ENCODE results near the gene YEATS2. TPM values are rescaled to one million over a fixed set of nuclear protein-coding genes. Genes with fewer than 3 reads are reported as not detected.
"Not testable (repeated sequence)": the region's sequence is repeated elsewhere in the genome, so short reads cannot be mapped to it uniquely, and the experiment has no call there.

YEATS2 gene
- total RNA-seq, 3 donors from 2014 or later (not counting 1 experiment from before 2014, with no cell fraction given), result 23.1 to 25.8 (median 25.2) TPM

DNA sequence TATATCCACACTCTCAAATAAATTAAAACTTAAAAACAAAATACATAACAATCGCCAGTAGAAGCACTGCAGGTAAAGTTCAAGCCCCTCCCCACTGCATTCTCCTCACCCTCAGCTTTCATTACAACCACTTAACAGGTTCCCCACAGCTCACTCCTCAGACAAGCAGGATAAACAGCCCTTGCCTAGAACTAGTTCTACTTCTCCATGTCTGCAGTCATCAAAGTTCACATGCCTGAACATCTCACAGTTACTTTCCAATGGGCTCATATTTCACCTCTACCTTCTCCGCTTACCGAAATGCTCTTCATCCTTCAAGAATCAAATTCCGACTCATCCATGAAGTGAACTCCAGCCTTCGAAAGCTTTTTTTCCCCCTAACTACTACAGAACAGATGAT is 4.1 kb downstream of the YEATS2 start:
- DNase-seq (no peak), ATAC-seq (no peak)
- Mint-ChIP-seq H3K27ac (no peak overlapping the region), H3K4me3 (no peak overlapping the region), H3K9me3 (no peaks in the 10 kb centered on the region), H3K27me3 (ENCODE audit: low read depth in 2 of 2) (no peaks in the 10 kb centered on the region), H3K4me1 (peaks cover 40 to 41% of the 10 kb centered on the region in 2 donors), H3K36me3 (no peaks in the 10 kb centered on the region)
- TF ChIP-seq, protein P1, sequence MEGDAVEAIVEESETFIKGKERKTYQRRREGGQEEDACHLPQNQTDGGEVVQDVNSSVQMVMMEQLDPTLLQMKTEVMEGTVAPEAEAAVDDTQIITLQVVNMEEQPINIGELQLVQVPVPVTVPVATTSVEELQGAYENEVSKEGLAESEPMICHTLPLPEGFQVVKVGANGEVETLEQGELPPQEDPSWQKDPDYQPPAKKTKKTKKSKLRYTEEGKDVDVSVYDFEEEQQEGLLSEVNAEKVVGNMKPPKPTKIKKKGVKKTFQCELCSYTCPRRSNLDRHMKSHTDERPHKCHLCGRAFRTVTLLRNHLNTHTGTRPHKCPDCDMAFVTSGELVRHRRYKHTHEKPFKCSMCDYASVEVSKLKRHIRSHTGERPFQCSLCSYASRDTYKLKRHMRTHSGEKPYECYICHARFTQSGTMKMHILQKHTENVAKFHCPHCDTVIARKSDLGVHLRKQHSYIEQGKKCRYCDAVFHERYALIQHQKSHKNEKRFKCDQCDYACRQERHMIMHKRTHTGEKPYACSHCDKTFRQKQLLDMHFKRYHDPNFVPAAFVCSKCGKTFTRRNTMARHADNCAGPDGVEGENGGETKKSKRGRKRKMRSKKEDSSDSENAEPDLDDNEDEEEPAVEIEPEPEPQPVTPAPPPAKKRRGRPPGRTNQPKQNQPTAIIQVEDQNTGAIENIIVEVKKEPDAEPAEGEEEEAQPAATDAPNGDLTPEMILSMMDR (IDR thresholded peaks at IDR 0.05), result no peak
- WGBS (ENCODE audit: insufficient coverage), result 97% methylated on average over 5 of the region's 5 CpGs
- Histone ChIP-seq H3K4me1 (ENCODE audit: control insufficient read depth, insufficient read depth, low read length) (peaks cover 9% of the 10 kb centered on the region), H3K4me3 (ENCODE audit: low read length) (no peak overlapping the region), H3K27ac (ENCODE audit: low read length) (no peak overlapping the region), H3K36me3 (ENCODE audit: control insufficient read depth, insufficient read depth, low read length) (peaks cover 2% of the 10 kb centered on the region), H3K27me3 (ENCODE audit: control insufficient read depth, insufficient read depth, low read length) (no peaks in the 10 kb centered on the region), H3K9me3 (ENCODE audit: control insufficient read depth, insufficient read depth, low read length) (no peaks in the 10 kb centered on the region)
- intact Hi-C loops (cut with micrococcal nuclease), result no loop called here

DNA sequence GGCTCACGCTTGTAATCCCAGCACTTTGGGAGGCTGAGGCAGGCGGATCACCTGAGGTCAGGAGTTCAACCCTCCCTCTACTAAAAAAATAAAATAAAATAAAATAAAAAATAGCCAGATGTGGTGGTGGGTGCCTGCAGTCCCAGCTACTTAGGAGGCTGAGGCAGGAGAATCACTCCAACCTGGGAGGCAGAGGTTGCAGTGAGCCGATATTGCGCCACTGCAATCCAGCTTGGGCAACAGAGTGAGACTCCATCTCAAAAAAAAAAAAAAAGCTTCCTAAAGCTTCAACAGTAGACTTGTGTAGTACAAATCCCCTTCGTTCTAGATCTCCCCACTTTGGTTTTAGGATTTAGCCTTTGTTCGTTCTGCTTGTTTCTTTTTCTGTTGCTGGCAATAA is 6.3 kb downstream of the YEATS2 start:
- H3K36me3 ChIP-seq (ENCODE audit: control insufficient read depth, insufficient read depth, low read length); DNase-seq; H3K27me3 Mint-ChIP-seq (ENCODE audit: low read depth in 2 of 2); H3K4me1 ChIP-seq (ENCODE audit: control insufficient read depth, insufficient read depth, low read length); H3K36me3 Mint-ChIP-seq; ATAC-seq; H3K27ac ChIP-seq (ENCODE audit: low read length); H3K9me3 ChIP-seq (ENCODE audit: control insufficient read depth, insufficient read depth, low read length); H3K9me3 Mint-ChIP-seq; H3K4me3 Mint-ChIP-seq; H3K27ac Mint-ChIP-seq; intact Hi-C loops (cut with micrococcal nuclease); H3K27me3 ChIP-seq (ENCODE audit: control insufficient read depth, insufficient read depth, low read length); H3K4me3 ChIP-seq (ENCODE audit: low read length): not testable (repeated sequence)
- H3K4me1 Mint-ChIP-seq, result peaks cover 27 to 29% of the 10 kb centered on the region in 2 donors
- 89% methylated on average over 5 of the region's 6 CpGs for WGBS (ENCODE audit: insufficient coverage)

DNA sequence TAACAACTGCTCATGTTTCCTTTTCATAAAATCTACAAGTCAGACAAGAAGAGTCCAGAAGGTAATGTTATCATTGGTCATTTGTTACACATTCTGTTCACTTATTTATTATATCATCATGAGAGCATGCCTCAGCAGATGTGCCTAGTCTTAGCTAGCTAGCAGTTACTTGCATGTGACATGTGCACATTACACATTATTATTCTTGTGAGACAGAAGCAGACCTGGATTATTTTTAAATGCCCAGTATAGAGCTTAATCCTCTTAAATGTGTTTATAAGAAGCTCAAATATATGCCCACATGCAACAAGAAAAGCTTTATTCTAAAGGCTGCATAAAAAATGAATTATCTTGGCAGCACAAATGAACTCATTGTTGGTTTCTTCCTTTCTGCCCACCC is 12.6 kb downstream of the YEATS2 start:
- Histone ChIP-seq H3K9me3 (ENCODE audit: control insufficient read depth, insufficient read depth, low read length) (no peaks in the 10 kb centered on the region), H3K27ac (ENCODE audit: low read length) (no peak overlapping the region), H3K4me3 (ENCODE audit: low read length) (no peak overlapping the region), H3K4me1 (ENCODE audit: control insufficient read depth, insufficient read depth, low read length) (no peaks in the 10 kb centered on the region), H3K36me3 (ENCODE audit: control insufficient read depth, insufficient read depth, low read length) (peaks cover 2% of the 10 kb centered on the region), H3K27me3 (ENCODE audit: control insufficient read depth, insufficient read depth, low read length) (no peaks in the 10 kb centered on the region)
- intact Hi-C loops (cut with micrococcal nuclease), result no loop called here
- DNase-seq, result no peak
- H3K27me3 Mint-ChIP-seq (ENCODE audit: low read depth in 2 of 2), result no peaks in the 10 kb centered on the region
- no peak for ATAC-seq
- TF ChIP-seq, protein P1 (IDR thresholded peaks at IDR 0.05), result no peak
- H3K9me3 Mint-ChIP-seq, result no peaks in the 10 kb centered on the region
- peaks cover 4 to 16% of the 10 kb centered on the region in 2 donors for H3K4me1 Mint-ChIP-seq
- no peaks in the 10 kb centered on the region for H3K36me3 Mint-ChIP-seq
- no peak overlapping the region for H3K4me3 Mint-ChIP-seq
- H3K27ac Mint-ChIP-seq, result no peak overlapping the region

DNA sequence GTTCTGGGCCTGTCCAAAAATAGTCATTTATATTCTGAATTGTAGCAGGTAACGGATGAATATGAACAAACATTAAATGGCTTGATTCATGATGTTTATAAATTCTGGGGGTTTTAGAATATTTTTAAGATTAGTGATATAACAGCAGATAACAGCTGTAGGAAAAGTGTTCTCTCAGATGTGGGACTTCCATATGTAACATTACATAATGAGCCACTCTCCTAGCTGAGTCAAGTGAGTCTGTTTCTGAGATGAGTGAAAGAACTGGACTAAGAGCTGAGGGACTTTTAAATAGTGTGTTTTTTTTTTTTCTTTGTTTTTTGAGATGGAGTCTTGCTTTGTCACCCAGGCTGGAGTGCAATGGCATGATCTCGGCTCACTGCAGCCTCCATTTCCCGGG is 13.9 kb downstream of the YEATS2 start:
- TF ChIP-seq, protein P1 (IDR thresholded peaks at IDR 0.05), result no peak
- Histone ChIP-seq H3K9me3 (ENCODE audit: control insufficient read depth, insufficient read depth, low read length) (no peaks in the 10 kb centered on the region), H3K4me1 (ENCODE audit: control insufficient read depth, insufficient read depth, low read length) (no peaks in the 10 kb centered on the region), H3K4me3 (ENCODE audit: low read length) (no peak overlapping the region), H3K27me3 (ENCODE audit: control insufficient read depth, insufficient read depth, low read length) (no peaks in the 10 kb centered on the region), H3K27ac (ENCODE audit: low read length) (no peak overlapping the region), H3K36me3 (ENCODE audit: control insufficient read depth, insufficient read depth, low read length) (peaks cover 11% of the 10 kb centered on the region)
- intact Hi-C loops (cut with micrococcal nuclease), result no loop called here
- Mint-ChIP-seq H3K36me3 (no peaks in the 10 kb centered on the region), H3K4me3 (no peak overlapping the region), H3K27ac (no peak overlapping the region), H3K4me1 (peaks cover 4 to 9% of the 10 kb centered on the region in 2 donors), H3K27me3 (ENCODE audit: low read depth in 2 of 2) (no peaks in the 10 kb centered on the region), H3K9me3 (no peaks in the 10 kb centered on the region)
- WGBS (ENCODE audit: insufficient coverage), result 94% methylated on average over 3 of the region's 3 CpGs
- DNase-seq (no peak), ATAC-seq (no peak)
